K562 (cell line): Measurements from ENCODE around the gene GSC. TPM values are rescaled to one million over a fixed set of nuclear protein-coding genes. Genes with fewer than 3 reads are reported as not detected.
"Not testable (repeated sequence)": the region's sequence is repeated elsewhere in the genome, so short reads cannot be mapped to it uniquely, and the experiment has no call there.

ENCODE experiments used
- ATAC-seq: fragments of 200-7000 bp; cut with Tn5 transposase; 3 replicates; pipeline ENCODE4 v1.9.1; 2020; ENCODE audit warnings: moderate library complexity
- BruUV-seq: library from RNA; stranded (reverse); fragments of 400-500 nt; replicated peaks from 2 replicates; lab custom pipeline; 2021; lab: Mats Ljungman, UMichigan
- CTCF ChIA-PET: fragments of 300-600 bp; formaldehyde crosslinking; extraction: SDS; loops from one replicate; lab custom pipeline; 2021; ENCODE audit warnings: low intra/inter-chr PET ratio; lab: Yijun Ruan, JAX
- POLR2A ChIA-PET: fragments of 300-600, 350-650 bp; sonication (Branson Sonifier 250); formaldehyde crosslinking; extraction: SDS; loops from one replicate; lab custom pipeline; 2021; ENCODE audit warnings: antibody characterized with exemption, inconsistent platforms; lab: Yijun Ruan, JAX
- DNase-seq, 4 experiments: peaks; one replicate each; pipeline versions ENCODE4 v3.0.0 to v3.0.0-alpha.2; 2011 to 2018; ENCODE audit warnings: low spot score in 3 of 4, mixed read lengths in 3 of 4; ENCODE audit errors: extremely low read depth in 1 of 4
- FAIRE-seq: peaks from 2 replicates; lab custom pipeline; 2011; peaks lifted over from hg19 to GRCh38; lab: Jason Lieb, UNC
- H2AFZ ChIP-seq: 2 replicates; pipeline ENCODE4 v1.6.0; 2011; ENCODE audit warnings: low read depth, low read length, control low read depth, inconsistent platforms
- H3K27ac ChIP-seq: fragments of 200-600 bp; 3 replicates; pipeline ENCODE4 v1.8.0; 2011; ENCODE audit warnings: low read depth, mild to moderate bottlenecking, control low read depth, inconsistent platforms, low read length, moderate library complexity, mixed read lengths; ENCODE audit errors: extremely low read depth
- H3K27me3 ChIP-seq, 2 experiments: fragments of 300-600 bp in 1 of 2; 2 replicates in 1 of 2; 3 replicates in 1 of 2; pipeline versions ENCODE4 v1.6.0 to v1.8.0; 2011; ENCODE audit warnings: inconsistent platforms in 2 of 2, low read length in 2 of 2, mild to moderate bottlenecking in 1 of 2, mixed read lengths in 1 of 2, moderate library complexity in 1 of 2; ENCODE audit not compliant: control insufficient read depth in 2 of 2, insufficient read depth in 2 of 2
- H3K36me3 ChIP-seq: fragments of 300-600 bp; 3 replicates; pipeline ENCODE4 v1.8.0; 2011; ENCODE audit warnings: mild to moderate bottlenecking, low read length, inconsistent platforms; ENCODE audit not compliant: control insufficient read depth, insufficient read depth
- H3K4me1 ChIP-seq, 2 experiments: fragments of 200-600 bp in 1 of 2; replicated peaks in 1 of 2; 2 replicates in 1 of 2; 3 replicates in 1 of 2; pipeline versions ENCODE4 v1.5.1 to v1.8.0; 2011; ENCODE audit warnings: inconsistent platforms in 2 of 2, low read length in 2 of 2, mild to moderate bottlenecking in 1 of 2, mixed read lengths in 1 of 2, moderate library complexity in 1 of 2; ENCODE audit not compliant: control insufficient read depth in 2 of 2, insufficient read depth in 2 of 2
- H3K4me2 ChIP-seq: 2 replicates; pipeline ENCODE4 v1.6.1; 2011; ENCODE audit warnings: low read length, control low read depth, inconsistent platforms, mixed read lengths; ENCODE audit not compliant: insufficient read depth
- H3K4me3 ChIP-seq: fragments of 200-600 bp; sonication (generic), shearing (Covaris generic); 2 replicates; pipeline ENCODE4 v1.5.1; 2016; ENCODE audit warnings: control low read depth, inconsistent platforms
- H3K79me2 ChIP-seq: fragments of 200-600 bp; 3 replicates; pipeline ENCODE4 v1.8.0; 2011; ENCODE audit warnings: low read length, inconsistent platforms; ENCODE audit not compliant: control insufficient read depth, insufficient read depth
- H3K9ac ChIP-seq, 2 experiments: 2 replicates each; pipeline versions ENCODE4 v1.6.0 to v1.6.1; 2011; ENCODE audit warnings: low read depth in 2 of 2, low read length in 2 of 2, control low read depth in 1 of 2, inconsistent platforms in 1 of 2, mild to moderate bottlenecking in 1 of 2, mixed read lengths in 1 of 2; ENCODE audit not compliant: insufficient read depth in 1 of 2
- H3K9me1 ChIP-seq: one replicate; pipeline ENCODE4 v1.6.0; 2011; ENCODE audit warnings: inconsistent platforms, mild to moderate bottlenecking, low read length, moderate library complexity; ENCODE audit not compliant: control insufficient read depth, insufficient read depth
- H3K9me3 ChIP-seq: replicated peaks from 2 replicates; pipeline ENCODE4 v1.5.1; 2011; ENCODE audit warnings: low read depth, low read length, inconsistent platforms; ENCODE audit not compliant: control insufficient read depth, insufficient read depth
- H4K20me1 ChIP-seq: replicated peaks from 2 replicates; pipeline ENCODE4 v1.6.1; 2011; ENCODE audit warnings: low read length, inconsistent platforms, mixed read lengths; ENCODE audit not compliant: control insufficient read depth, insufficient read depth
- NRF1 ChIP-seq, 2 experiments: fragments of 450-650 bp; IDR thresholded peaks in 1 of 2; conservative IDR thresholded peaks in 1 of 2; 2 replicates each; pipeline ENCODE4 v1.6.1; 2014; ENCODE audit warnings: mild to moderate bottlenecking in 2 of 2
- WGBS: fragments of 100-300 bp; shearing (Covaris generic); methylation state at CpG from one replicate; pipeline ENCODE4 v1.1.6; 2016; ENCODE audit warnings: low coverage, mixed read lengths; ENCODE audit not compliant: insufficient coverage; ENCODE audit errors: missing lambda C conversion rate; 5-methylcytosine and 5-hydroxymethylcytosine counted together
- in situ Hi-C: fragments of 300-500 bp; cut with MboI; formaldehyde crosslinking; loops from 4 replicates; pipeline ENCODE4 v1.15.0; 2018; ENCODE audit warnings: inconsistent platforms, mixed read lengths
- intact Hi-C: fragments of 100-400 bp; cut with micrococcal nuclease; formaldehyde crosslinking; loops from 2 replicates; pipeline ENCODE4 v1.14.2; 2022
- polyA plus RNA-seq, 8 experiments: library from polyadenylated mRNA; depleted of rRNA in 4 of 8; stranded (reverse) in 5 of 8; unstranded in 3 of 8; fragments of >200 nt; fragmentation: Nextera tagmentation in 2 of 8; fragmentation: Illumina TruSeq in 1 of 8; extraction: Ambion mirVana in 2 of 8; extraction: Trizol in 1 of 8; gene quantifications; 2 replicates each; pipeline versions ENCODE4 v1.2.1 to v1.2.3, GENCODE V29; 2011 to 2014; ENCODE audit warnings: inconsistent platforms in 1 of 8, missing spikeins in 1 of 8
- total RNA-seq, 7 experiments: library from RNA; depleted of rRNA in 6 of 7; stranded (reverse); fragments of >200 nt in 6 of 7; fragmentation: Illumina TruSeq in 2 of 7; extraction: Trizol in 2 of 7; gene quantifications; 2 replicates each; pipeline versions ENCODE4 v1.2.1 to v1.2.3, GENCODE V29; 2011 to 2021; ENCODE audit warnings: low replicate concordance in 1 of 7

The GSC gene
- total and polyA plus RNA-seq, 9 of the 15 experiments (the other 6 are each of a cell fraction or from before 2014, with no cell fraction given): not detected

DNA sequence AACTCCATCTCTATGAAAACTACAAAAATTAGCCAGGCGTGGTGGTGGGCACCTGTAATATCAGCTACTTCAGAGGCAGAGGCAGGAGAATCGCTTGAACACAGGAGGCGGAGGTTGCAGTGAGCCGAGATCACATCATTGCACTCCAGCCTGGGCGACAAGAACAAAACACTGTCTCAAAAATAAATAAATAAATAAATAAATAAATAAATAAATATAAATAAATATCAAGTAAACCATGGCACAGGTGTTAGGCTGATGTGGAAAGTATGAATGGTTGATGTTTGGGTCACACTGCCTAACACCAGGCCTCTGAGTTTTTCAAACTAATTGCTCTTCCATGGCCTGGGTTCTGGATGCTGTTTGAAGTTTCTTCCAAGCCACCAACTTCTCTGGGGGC is 41.5 kb downstream of the GSC start:
- H4K20me1 ChIP-seq, intact Hi-C loops, H3K4me2 ChIP-seq, H3K4me3 ChIP-seq, H3K9me3 ChIP-seq, POLR2A ChIA-PET, FAIRE-seq, CTCF ChIA-PET, ATAC-seq, DNase-seq, H3K27ac ChIP-seq, H3K79me2 ChIP-seq, H3K4me1 ChIP-seq, H3K36me3 ChIP-seq, H3K9me1 ChIP-seq, H2AFZ ChIP-seq, in situ Hi-C loops, H3K9ac ChIP-seq, BruUV-seq, H3K27me3 ChIP-seq: not testable (repeated sequence)
- 4% methylated on average over 5 of the region's 5 CpGs for WGBS

- 6% methylated on average over 6 of the region's 8 CpGs for WGBS
- H3K4me1 ChIP-seq, FAIRE-seq, H4K20me1 ChIP-seq, DNase-seq, ATAC-seq, H3K9me1 ChIP-seq, in situ Hi-C loops: not testable (repeated sequence)
- TF ChIP-seq NRF1 (conservative IDR thresholded peaks at IDR 0.05 in 1 of 2, IDR thresholded peaks at IDR 0.05 in 1 of 2): peak; percentile 66 to 68
- TF ChIP-seq, all 486 proteins: peak for 1; not testable (repeated sequence) for 485
- POLR2A ChIA-PET, H3K9me3 ChIP-seq, H3K9ac ChIP-seq, intact Hi-C loops, H2AFZ ChIP-seq, H3K79me2 ChIP-seq, H3K27me3 ChIP-seq, H3K4me2 ChIP-seq, CTCF ChIA-PET, H3K4me3 ChIP-seq, H3K27ac ChIP-seq, BruUV-seq, H3K36me3 ChIP-seq: not testable (repeated sequence)
These were observed 43.3 kb downstream of the GSC start for GRCh38 chr14:94726649-94727048.
